Body of pancreas (tissue), 4 donors: Measurements from ENCODE around the gene ENAH. TPM values are rescaled to one million over a fixed set of nuclear protein-coding genes. Genes with fewer than 3 reads are reported as not detected.
"Not testable (repeated sequence)": the region's sequence is repeated elsewhere in the genome, so short reads cannot be mapped to it uniquely, and the experiment has no call there.

Source experiments
- ATAC-seq: fragments of 150-250 bp; one replicate; pipeline ENCODE4 v1.9.1; 2016
- DNase-seq, 4 donors: peaks; one replicate each; pipeline ENCODE4 v3.0.0-alpha.2; 2019
- H3K27ac ChIP-seq, 4 donors: fragments of 200-600 bp; sonication (generic); 1 replicate in 3 of 4; 2 replicates in 1 of 4; pipeline versions ENCODE4 v1.5.1 to v1.6.1; 2016 to 2019; ENCODE audit warnings: mild to moderate bottlenecking in 1 of 4, mixed read lengths in 1 of 4, moderate library complexity in 1 of 4
- H3K27me3 ChIP-seq, 2 donors: fragments of 200-600 bp; sonication (generic); one replicate each; pipeline ENCODE4 v1.6.0; 2016; ENCODE audit warnings: mild to moderate bottlenecking in 1 of 2
- H3K36me3 ChIP-seq, 2 donors: fragments of 200-600 bp; sonication (generic); replicated peaks in 1 of 2; 2 replicates each; pipeline ENCODE4 v1.5.1; 2016; ENCODE audit warnings: low read depth in 2 of 2; ENCODE audit not compliant: insufficient read depth in 1 of 2
- H3K4me1 ChIP-seq: fragments of 200-600 bp; sonication (generic); one replicate; pipeline ENCODE4 v1.6.0; 2016
- H3K4me3 ChIP-seq, 2 donors: fragments of 200-600 bp; sonication (generic); 1 replicate in 1 of 2; 2 replicates in 1 of 2; pipeline ENCODE4 v1.5.1; 2016 to 2019
- H3K9me3 ChIP-seq, 3 donors: fragments of 200-600 bp; sonication (generic); 1 replicate in 2 of 3; 2 replicates in 1 of 3; pipeline ENCODE4 v1.5.1; 2016
- POLR2A ChIP-seq, 3 donors: fragments of 450-650 bp; IDR thresholded peaks; one replicate each; pipeline ENCODE4 v1.6.1; 2016; ENCODE audit warnings: antibody characterized with exemption in 3 of 3, mild to moderate bottlenecking in 2 of 3
- WGBS, 2 donors: methylation state at CpG; one replicate each; pipeline ENCODE4 v1.1.5; 2017; 5-methylcytosine and 5-hydroxymethylcytosine counted together
- intact Hi-C: fragments of 100-400 bp; cut with DNase I; formaldehyde crosslinking; loops from one replicate; pipeline ENCODE4 v1.15.1; 2023
- total RNA-seq, 2 donors: library from RNA; depleted of rRNA; stranded (reverse); fragments of >200 nt; gene quantifications; one replicate each; pipeline ENCODE4 v1.1.0, GENCODE V29; 2016
- TF ChIP-seq, protein P1 (sequence below), 7 experiments: fragments of 450-650 bp in 4 of 7; fragments of 200-600 bp in 3 of 7; sonication (generic) in 3 of 7; IDR thresholded peaks; one replicate each; pipeline ENCODE4 v1.5.1; 2016 to 2019; ENCODE audit warnings: antibody characterized with exemption in 7 of 7

The ENAH gene
- total RNA-seq, 2 donors from 2014 or later: 21.1 to 28.8 TPM

DNA sequence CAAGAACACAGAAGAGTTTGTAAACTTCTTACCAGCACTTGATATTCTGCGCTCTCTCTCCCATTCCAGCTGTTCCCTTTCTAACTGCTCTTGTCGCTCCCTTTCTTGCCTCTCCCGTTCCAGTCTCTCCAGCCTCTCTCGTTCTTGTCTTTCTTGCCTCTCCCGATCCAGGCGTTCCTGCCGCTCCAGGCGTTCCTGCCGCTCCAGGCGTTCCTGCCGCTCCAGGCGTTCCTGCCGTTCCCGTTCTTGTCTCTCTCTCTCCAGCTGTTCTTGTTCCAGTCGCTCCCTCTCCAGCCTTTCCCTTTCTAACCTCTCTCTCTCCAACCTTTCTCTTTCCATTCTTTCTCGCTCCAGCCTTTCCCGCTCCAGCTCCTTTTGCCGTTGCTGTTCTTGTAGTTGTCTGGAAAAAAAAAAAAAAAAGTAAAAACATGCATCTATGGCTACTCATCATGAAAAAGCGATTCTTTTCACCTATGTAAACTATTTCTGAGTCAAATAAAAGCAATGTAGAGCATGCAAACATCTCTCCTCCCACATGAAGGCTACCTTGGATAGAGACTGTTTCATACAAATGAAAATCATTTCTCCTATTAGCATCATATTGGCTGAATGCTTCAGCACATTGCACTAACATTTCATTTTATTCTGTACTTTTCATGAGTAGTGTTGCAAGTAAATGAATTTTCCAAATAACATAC, 133.6 kb downstream of the ENAH start:
- no peak overlapping the region for H3K27ac ChIP-seq
- ATAC-seq: no peak
- WGBS, 2 donors: 96 to 97% methylated on average over 19 of the region's 19 CpGs
- DNase-seq: no peak
- no peak for TF ChIP-seq POLR2A (IDR thresholded peaks at IDR 0.05)
- TF ChIP-seq, protein P1, sequence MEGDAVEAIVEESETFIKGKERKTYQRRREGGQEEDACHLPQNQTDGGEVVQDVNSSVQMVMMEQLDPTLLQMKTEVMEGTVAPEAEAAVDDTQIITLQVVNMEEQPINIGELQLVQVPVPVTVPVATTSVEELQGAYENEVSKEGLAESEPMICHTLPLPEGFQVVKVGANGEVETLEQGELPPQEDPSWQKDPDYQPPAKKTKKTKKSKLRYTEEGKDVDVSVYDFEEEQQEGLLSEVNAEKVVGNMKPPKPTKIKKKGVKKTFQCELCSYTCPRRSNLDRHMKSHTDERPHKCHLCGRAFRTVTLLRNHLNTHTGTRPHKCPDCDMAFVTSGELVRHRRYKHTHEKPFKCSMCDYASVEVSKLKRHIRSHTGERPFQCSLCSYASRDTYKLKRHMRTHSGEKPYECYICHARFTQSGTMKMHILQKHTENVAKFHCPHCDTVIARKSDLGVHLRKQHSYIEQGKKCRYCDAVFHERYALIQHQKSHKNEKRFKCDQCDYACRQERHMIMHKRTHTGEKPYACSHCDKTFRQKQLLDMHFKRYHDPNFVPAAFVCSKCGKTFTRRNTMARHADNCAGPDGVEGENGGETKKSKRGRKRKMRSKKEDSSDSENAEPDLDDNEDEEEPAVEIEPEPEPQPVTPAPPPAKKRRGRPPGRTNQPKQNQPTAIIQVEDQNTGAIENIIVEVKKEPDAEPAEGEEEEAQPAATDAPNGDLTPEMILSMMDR (IDR thresholded peaks at IDR 0.05): no peak
- peaks cover 9% of the 10 kb centered on the region for H3K4me1 ChIP-seq
- no peak overlapping the region for H3K4me3 ChIP-seq
- peaks cover 0 to 2% of the 10 kb centered on the region in 2 donors for H3K36me3 ChIP-seq
- no peaks in the 10 kb centered on the region for H3K9me3 ChIP-seq
- intact Hi-C loops: no loop called here
- H3K27me3 ChIP-seq: no peaks in the 10 kb centered on the region

DNA sequence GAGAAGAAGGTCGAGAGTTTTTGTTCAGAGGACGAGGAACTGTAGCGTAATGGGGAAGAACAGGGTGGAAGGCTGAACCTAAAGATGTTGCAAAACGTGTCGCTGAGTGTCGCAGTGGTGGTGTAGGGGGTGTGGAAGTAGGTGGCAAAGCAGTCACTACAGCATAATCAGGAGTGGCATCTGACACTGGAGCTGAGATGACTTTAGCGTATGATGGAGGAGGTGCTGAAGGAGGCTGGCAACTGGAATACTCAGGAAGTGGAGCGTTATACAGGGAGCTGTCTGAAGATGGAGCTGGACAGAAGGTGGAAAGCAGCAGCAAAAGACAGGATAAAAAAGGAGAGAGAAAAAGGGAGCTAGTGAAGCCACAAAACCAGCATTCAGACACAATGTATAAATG, 135.2 kb downstream of the ENAH start:
- intact Hi-C loops: no loop called here
- DNase-seq: no peak
- H3K36me3 ChIP-seq: peaks cover 0 to 3% of the 10 kb centered on the region in 2 donors
- no peaks in the 10 kb centered on the region for H3K9me3 ChIP-seq
- no peak for TF ChIP-seq POLR2A (IDR thresholded peaks at IDR 0.05)
- H3K4me1 ChIP-seq: no peaks in the 10 kb centered on the region
- H3K27me3 ChIP-seq: no peaks in the 10 kb centered on the region
- no peak for ATAC-seq
- 79 to 90% methylated on average over 8 of the region's 8 CpGs for WGBS, 2 donors
- no peak overlapping the region for H3K27ac ChIP-seq
- H3K4me3 ChIP-seq: no peak overlapping the region

DNA sequence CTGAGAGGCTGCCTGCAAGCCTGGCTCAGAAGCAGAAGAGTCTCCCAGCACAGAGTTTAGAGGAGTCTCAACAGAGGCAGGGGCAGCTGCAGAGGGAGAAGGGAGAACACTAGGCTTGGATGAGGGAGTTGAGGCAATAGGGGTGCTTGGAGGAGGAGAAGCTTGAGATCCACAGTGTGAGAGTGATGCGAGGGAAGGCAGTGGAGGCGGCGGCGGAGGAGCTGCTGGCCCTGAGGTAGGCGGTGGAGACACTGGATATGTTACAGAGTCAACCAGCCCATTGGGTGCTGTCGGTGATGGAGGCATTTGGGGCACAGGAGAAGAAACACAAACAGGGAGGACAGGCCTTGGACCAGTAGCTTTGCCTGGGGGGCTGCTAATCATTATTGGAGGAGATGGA, 135.7 kb downstream of the ENAH start:
- WGBS, 2 donors: 96 to 98% methylated on average over 6 of the region's 6 CpGs
- Histone ChIP-seq H3K36me3 (peaks cover 0 to 5% of the 10 kb centered on the region in 2 donors), H3K27ac (no peak overlapping the region), H3K4me3 (no peak overlapping the region), H3K4me1 (no peaks in the 10 kb centered on the region), H3K9me3 (no peaks in the 10 kb centered on the region), H3K27me3 (no peaks in the 10 kb centered on the region)
- intact Hi-C loops: no loop called here
- TF ChIP-seq, protein P1 (IDR thresholded peaks at IDR 0.05): no peak
- no peak for TF ChIP-seq POLR2A (IDR thresholded peaks at IDR 0.05)
- DNase-seq (no peak), ATAC-seq (no peak)

DNA sequence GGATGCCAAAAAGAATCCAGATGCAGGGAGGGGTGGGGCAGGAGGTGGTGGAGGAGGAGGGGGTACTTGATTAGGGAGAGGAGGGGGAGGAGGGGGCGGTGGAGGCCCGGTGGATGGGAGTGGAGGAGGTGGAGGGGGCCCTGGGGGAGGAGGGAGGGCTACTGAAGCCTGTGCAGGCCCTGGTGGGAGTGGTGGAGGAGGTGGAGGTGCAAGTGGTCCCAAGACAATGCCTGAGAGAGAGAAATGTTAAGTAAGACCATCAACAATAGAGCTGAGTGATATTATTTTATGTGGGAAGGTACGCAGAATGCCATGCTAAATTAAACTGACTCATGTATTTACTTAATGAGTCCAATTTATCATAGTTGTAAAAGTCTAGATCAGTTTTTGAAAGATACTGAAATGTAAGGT, 138.2 kb downstream of the ENAH start:
- DNase-seq (no peak), ATAC-seq (no peak)
- Histone ChIP-seq H3K4me3 (no peak overlapping the region), H3K36me3 (peaks cover 0 to 6% of the 10 kb centered on the region in 2 donors), H3K9me3 (no peaks in the 10 kb centered on the region), H3K27ac (no peak overlapping the region), H3K27me3 (no peaks in the 10 kb centered on the region), H3K4me1 (no peaks in the 10 kb centered on the region)
- intact Hi-C loops: no loop called here
- TF ChIP-seq POLR2A (IDR thresholded peaks at IDR 0.05): no peak
- TF ChIP-seq, protein P1 (IDR thresholded peaks at IDR 0.05): no peak
- 54 to 68% methylated on average over 3 of the region's 3 CpGs for WGBS, 2 donors

DNA sequence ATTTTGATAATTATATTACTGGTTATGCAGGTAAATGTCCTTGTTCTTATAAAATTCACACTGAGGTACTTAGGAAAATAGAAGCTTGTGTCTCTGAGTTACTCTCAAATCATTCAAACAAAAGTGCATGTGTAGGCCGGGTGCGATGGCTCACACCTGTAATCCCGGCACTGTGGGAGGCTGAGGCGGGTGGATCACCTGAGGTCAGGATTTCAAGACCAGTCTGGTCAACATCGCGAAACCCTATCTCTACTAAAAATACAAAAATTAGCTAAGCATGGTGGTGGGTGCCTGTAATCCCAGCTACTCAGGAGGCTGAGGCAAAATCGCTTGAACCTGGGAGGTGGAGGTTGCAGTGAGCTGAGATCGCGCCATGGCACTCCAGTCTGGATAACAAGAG, 139.3 kb downstream of the ENAH start:
- H3K36me3 ChIP-seq, H3K27me3 ChIP-seq, H3K9me3 ChIP-seq, intact Hi-C loops, ATAC-seq, H3K4me1 ChIP-seq, H3K27ac ChIP-seq, DNase-seq, H3K4me3 ChIP-seq: not testable (repeated sequence)
- WGBS, 2 donors: 95% methylated on average over 9 of the region's 9 CpGs

DNA sequence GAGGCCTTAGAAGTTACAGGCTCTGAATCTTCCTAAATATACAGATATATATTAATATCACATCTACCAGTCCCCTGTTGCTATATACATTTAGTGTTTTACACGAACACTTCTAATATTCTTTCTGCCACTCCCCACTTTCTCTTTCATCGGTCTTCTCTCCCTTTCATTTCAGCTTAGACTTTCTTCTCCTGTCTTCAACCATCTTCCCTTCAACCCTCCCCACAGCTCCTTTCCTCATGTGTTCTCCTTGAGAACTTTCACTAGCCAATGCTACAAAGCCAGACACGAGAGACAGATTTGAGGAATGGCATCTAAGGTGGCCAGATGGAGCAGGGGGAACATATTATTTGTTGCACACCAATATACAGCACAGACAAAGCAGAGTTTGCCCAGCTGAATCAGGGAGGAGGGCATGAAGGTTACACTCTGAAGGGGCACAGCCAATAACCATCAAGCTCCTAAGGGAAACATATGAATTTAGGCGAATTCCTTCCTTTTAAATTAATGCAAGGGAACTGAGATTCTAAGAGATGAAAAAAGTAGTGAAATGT, 141.0 kb downstream of the ENAH start:
- H3K9me3 ChIP-seq: no peaks in the 10 kb centered on the region
- H3K4me3 ChIP-seq: no peak overlapping the region
- TF ChIP-seq POLR2A (IDR thresholded peaks at IDR 0.05): no peak
- TF ChIP-seq, protein P1 (IDR thresholded peaks at IDR 0.05): no peak
- H3K36me3 ChIP-seq: peaks cover 0 to 5% of the 10 kb centered on the region in 2 donors
- peaks cover 8% of the 10 kb centered on the region for H3K4me1 ChIP-seq
- ATAC-seq (no peak), DNase-seq (no peak)
- 85 to 97% methylated on average over 4 of the region's 4 CpGs for WGBS, 2 donors
- no peak overlapping the region for H3K27ac ChIP-seq
- H3K27me3 ChIP-seq: no peaks in the 10 kb centered on the region
- intact Hi-C loops: no loop called here

DNA sequence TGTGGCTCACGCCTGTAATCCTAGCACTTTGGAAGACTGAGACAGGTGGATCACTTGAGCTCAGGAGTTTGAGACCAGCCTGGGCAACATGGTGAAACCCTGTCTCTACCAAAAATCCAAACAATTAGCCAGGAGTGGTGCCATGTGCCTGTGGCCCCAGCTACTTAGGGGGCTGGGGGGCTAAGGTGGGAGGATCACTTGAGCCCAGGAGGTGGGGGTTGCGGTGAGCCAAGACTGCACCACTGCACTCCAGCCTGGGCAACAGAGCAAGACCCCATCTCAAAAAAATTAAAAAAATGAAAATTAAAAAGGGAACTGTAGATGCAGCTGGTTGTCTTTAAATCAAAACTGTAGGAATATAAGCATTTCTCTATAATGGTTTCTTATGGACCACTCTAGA, 142.2 kb downstream of the ENAH start:
- intact Hi-C loops, H3K27ac ChIP-seq, H3K36me3 ChIP-seq, H3K27me3 ChIP-seq, ATAC-seq, H3K4me3 ChIP-seq, H3K4me1 ChIP-seq, H3K9me3 ChIP-seq, DNase-seq: not testable (repeated sequence)
- 91 to 98% methylated on average over 2 of the region's 2 CpGs for WGBS, 2 donors
